ENCODE results near the gene OPCML.

GRCh38 chr11:132490978-132491377, 1041.3 kb downstream of the OPCML start:
- TF ChIP-seq HNF4A (conservative IDR thresholded peaks at IDR 0.05) (no peak), REST (IDR thresholded peaks at IDR 0.05) (no peak), RAD21 (IDR thresholded peaks at IDR 0.05) (no peak), TAF1 (conservative IDR thresholded peaks at IDR 0.05) (no peak), JUND (IDR thresholded peaks at IDR 0.05) (no peak), SP1 (IDR thresholded peaks at IDR 0.05) (no peak)
- TF ChIP-seq, protein P1, sequence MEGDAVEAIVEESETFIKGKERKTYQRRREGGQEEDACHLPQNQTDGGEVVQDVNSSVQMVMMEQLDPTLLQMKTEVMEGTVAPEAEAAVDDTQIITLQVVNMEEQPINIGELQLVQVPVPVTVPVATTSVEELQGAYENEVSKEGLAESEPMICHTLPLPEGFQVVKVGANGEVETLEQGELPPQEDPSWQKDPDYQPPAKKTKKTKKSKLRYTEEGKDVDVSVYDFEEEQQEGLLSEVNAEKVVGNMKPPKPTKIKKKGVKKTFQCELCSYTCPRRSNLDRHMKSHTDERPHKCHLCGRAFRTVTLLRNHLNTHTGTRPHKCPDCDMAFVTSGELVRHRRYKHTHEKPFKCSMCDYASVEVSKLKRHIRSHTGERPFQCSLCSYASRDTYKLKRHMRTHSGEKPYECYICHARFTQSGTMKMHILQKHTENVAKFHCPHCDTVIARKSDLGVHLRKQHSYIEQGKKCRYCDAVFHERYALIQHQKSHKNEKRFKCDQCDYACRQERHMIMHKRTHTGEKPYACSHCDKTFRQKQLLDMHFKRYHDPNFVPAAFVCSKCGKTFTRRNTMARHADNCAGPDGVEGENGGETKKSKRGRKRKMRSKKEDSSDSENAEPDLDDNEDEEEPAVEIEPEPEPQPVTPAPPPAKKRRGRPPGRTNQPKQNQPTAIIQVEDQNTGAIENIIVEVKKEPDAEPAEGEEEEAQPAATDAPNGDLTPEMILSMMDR (IDR thresholded peaks at IDR 0.05; ENCODE audit: low read depth, low read length, missing input control) = no peak
- TF ChIP-seq, protein P2, sequence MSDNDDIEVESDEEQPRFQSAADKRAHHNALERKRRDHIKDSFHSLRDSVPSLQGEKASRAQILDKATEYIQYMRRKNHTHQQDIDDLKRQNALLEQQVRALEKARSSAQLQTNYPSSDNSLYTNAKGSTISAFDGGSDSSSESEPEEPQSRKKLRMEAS (IDR thresholded peaks at IDR 0.05) = no peak
